HG02852 (cell line): Measurements from ENCODE around the gene RABGAP1L.
"Not testable (repeated sequence)": the region's sequence is repeated elsewhere in the genome, so short reads cannot be mapped to it uniquely, and the experiment has no call there.

ENCODE experiments used
- ATAC-seq: cut with Tn5 transposase; IDR thresholded peaks from one replicate; pipeline ENCODE4 v1.9.1; 2021; ENCODE audit warnings: mild to moderate bottlenecking, moderate library complexity; ENCODE audit not compliant: unreplicated experiment

The RABGAP1L gene

GRCh38 chr1:174652569-174653280, 493.4 kb downstream of the RABGAP1L start:
- no peak for ATAC-seq

- ATAC-seq = no peak
Observed at GRCh38 chr1:174654560-174654959, 495.2 kb downstream of the RABGAP1L start.

GRCh38 chr1:174656409-174657059, 497.2 kb downstream of the RABGAP1L start:
- ATAC-seq = no peak

GRCh38 chr1:174657411-174657810, 498.1 kb downstream of the RABGAP1L start:
- ATAC-seq = no peak

- no peak for ATAC-seq
Observed at GRCh38 chr1:174657893-174658292, 498.6 kb downstream of the RABGAP1L start.

GRCh38 chr1:174659823-174660222, 500.5 kb downstream of the RABGAP1L start:
- no peak for ATAC-seq

- no peak for ATAC-seq
Observed at GRCh38 chr1:174660476-174660875, 501.2 kb downstream of the RABGAP1L start.

- ATAC-seq = no peak
Observed at GRCh38 chr1:174663358-174663757, 504.0 kb downstream of the RABGAP1L start.

GRCh38 chr1:174666248-174666647, 506.9 kb downstream of the RABGAP1L start:
- ATAC-seq = no peak

- no peak for ATAC-seq
Observed at GRCh38 chr1:174671826-174672225, 512.5 kb downstream of the RABGAP1L start.

GRCh38 chr1:174676856-174677255, 517.5 kb downstream of the RABGAP1L start:
- ATAC-seq = no peak

- ATAC-seq = no peak
Observed at GRCh38 chr1:174678657-174679056, 519.3 kb downstream of the RABGAP1L start.

GRCh38 chr1:174680101-174680500, 520.8 kb downstream of the RABGAP1L start:
- no peak for ATAC-seq

GRCh38 chr1:174682419-174683008, 523.2 kb downstream of the RABGAP1L start:
- ATAC-seq = no peak

GRCh38 chr1:174686213-174686612, 526.9 kb downstream of the RABGAP1L start:
- ATAC-seq = no peak

GRCh38 chr1:174689524-174689923, 530.2 kb downstream of the RABGAP1L start:
- no peak for ATAC-seq

- no peak for ATAC-seq
Observed at GRCh38 chr1:174690266-174690665, 530.9 kb downstream of the RABGAP1L start.

GRCh38 chr1:174692313-174692712, 533.0 kb downstream of the RABGAP1L start:
- no peak for ATAC-seq

GRCh38 chr1:174693085-174693484, 533.8 kb downstream of the RABGAP1L start:
- ATAC-seq = no peak

- ATAC-seq = not testable (repeated sequence)
Observed at GRCh38 chr1:174693539-174693938, 534.2 kb downstream of the RABGAP1L start.

- no peak for ATAC-seq
Observed at GRCh38 chr1:174696026-174696821, 536.9 kb downstream of the RABGAP1L start.
